Upper lobe of left lung (tissue), 6 donors: Measurements from ENCODE around the gene DYRK1A. TPM values are rescaled to one million over a fixed set of nuclear protein-coding genes. Genes with fewer than 3 reads are reported as not detected.

Experiments
- ATAC-seq, 2 donors: fragments of 200-7000 bp; cut with Tn5 transposase; one replicate each; pipeline ENCODE4 v1.9.1; 2022; ENCODE audit warnings: mild to moderate bottlenecking in 2 of 2, moderate library complexity in 2 of 2; ENCODE audit not compliant: low FRiP score in 2 of 2
- DNase-seq, 2 donors: peaks; one replicate each; pipeline ENCODE4 v3.0.0-alpha.2; 2019 to 2020
- H3K27ac ChIP-seq, 4 donors: fragments of 200-600 bp; sonication (generic); one replicate each; pipeline ENCODE4 v1.5.1; 2016 to 2019
- H3K27me3 ChIP-seq, 4 donors: fragments of 200-600 bp; sonication (generic); one replicate each; pipeline ENCODE4 v1.5.1; 2017 to 2019
- H3K36me3 ChIP-seq, 4 donors: fragments of 200-600 bp; sonication (generic); one replicate each; pipeline ENCODE4 v1.5.1; 2016 to 2019
- H3K4me1 ChIP-seq, 4 donors: fragments of 200-600 bp; sonication (generic); one replicate each; pipeline ENCODE4 v1.5.1; 2018 to 2019
- H3K4me3 ChIP-seq, 4 donors: fragments of 200-600 bp; sonication (generic); one replicate each; pipeline ENCODE4 v1.5.1; 2017 to 2019; ENCODE audit warnings: mild to moderate bottlenecking in 2 of 4, moderate library complexity in 1 of 4
- H3K9me3 ChIP-seq, 4 donors: fragments of 200-600 bp; sonication (generic); one replicate each; pipeline ENCODE4 v1.5.1; 2018 to 2019
- CTCF ChIP-seq, 6 experiments: fragments of 450-650 bp in 4 of 6; fragments of 200-600 bp in 2 of 6; sonication (generic) in 2 of 6; IDR thresholded peaks; one replicate each; pipeline ENCODE4 v1.5.1; 2016 to 2019; ENCODE audit warnings: antibody characterized with exemption in 6 of 6
- EP300 ChIP-seq, 4 donors: sonication (generic); formaldehyde crosslinking; IDR thresholded peaks; one replicate each; pipeline ENCODE4 v1.5.1; 2017; ENCODE audit warnings: antibody characterized with exemption in 4 of 4, control low read depth in 2 of 4
- POLR2A ChIP-seq, 4 donors: fragments of 450-650 bp; IDR thresholded peaks; one replicate each; pipeline ENCODE4 v1.5.1; 2016 to 2017; ENCODE audit warnings: antibody characterized with exemption in 4 of 4, mild to moderate bottlenecking in 2 of 4
- POLR2AphosphoS5 ChIP-seq, 2 donors: sonication (generic); formaldehyde crosslinking; IDR thresholded peaks; one replicate each; pipeline ENCODE4 v1.5.1; 2017; ENCODE audit warnings: antibody characterized with exemption in 2 of 2
- WGBS, 2 donors: methylation state at CpG; one replicate each; pipeline ENCODE4 v1.1.5; 2017 to 2018; 5-methylcytosine and 5-hydroxymethylcytosine counted together
- total RNA-seq, 6 donors: library from RNA; depleted of rRNA in 4 of 6; stranded (reverse); fragments of >200 nt in 4 of 6; gene quantifications; one replicate each; pipeline versions ENCODE4 v1.1.0 to v1.2.1, GENCODE V29; 2016 to 2021
- donor health status: DM: no; HTN: no; CAD: no; lungs with moderate emphysema.
- donor health status: DM: no; HTN: yes; CAD: no; lungs with severe emphysema.

Gene DYRK1A
- total RNA-seq, 6 donors from 2014 or later = 64.1 to 116 (median 83.2) TPM

DNA sequence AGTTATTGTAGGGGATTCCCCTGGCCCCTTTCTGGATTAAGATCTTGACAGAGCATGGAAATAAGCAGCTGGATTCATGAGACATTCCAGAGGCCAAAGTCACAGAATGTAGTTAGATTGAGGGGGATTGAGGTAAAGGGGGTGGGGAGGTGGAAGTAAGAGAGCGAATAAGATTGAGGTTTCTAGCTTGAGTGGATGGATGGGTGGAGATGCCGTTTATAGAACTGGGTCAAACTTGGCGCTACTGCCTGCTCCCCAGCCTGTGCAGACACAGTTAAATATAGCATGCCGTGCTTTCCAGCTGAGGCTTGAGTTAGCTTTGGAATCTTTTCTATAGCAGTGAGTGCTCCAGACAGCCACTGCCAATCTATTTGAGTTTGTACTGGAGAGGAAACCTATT lies 85.7 kb downstream of the DYRK1A start:
- 46 to 57% methylated on average over 4 of the region's 4 CpGs for WGBS, 2 donors
- Histone ChIP-seq H3K4me1 (peaks cover 38 to 73% (median 43%) of the 10 kb centered on the region in 4 donors), H3K9me3 (no peaks in the 10 kb centered on the region), H3K4me3 (no peak overlapping the region), H3K36me3 (no peaks in the 10 kb centered on the region), H3K27ac (peak overlapping the region in 1 of 4 donors; percentile 35), H3K27me3 (no peaks in the 10 kb centered on the region)
- DNase-seq (no peak), ATAC-seq (peak; percentile 53 to 67)
- TF ChIP-seq POLR2A (IDR thresholded peaks at IDR 0.05) = no peak
- no peak for TF ChIP-seq CTCF (IDR thresholded peaks at IDR 0.05)
- no peak for TF ChIP-seq EP300 (IDR thresholded peaks at IDR 0.05)
- no peak for TF ChIP-seq POLR2AphosphoS5 (IDR thresholded peaks at IDR 0.05)

DNA sequence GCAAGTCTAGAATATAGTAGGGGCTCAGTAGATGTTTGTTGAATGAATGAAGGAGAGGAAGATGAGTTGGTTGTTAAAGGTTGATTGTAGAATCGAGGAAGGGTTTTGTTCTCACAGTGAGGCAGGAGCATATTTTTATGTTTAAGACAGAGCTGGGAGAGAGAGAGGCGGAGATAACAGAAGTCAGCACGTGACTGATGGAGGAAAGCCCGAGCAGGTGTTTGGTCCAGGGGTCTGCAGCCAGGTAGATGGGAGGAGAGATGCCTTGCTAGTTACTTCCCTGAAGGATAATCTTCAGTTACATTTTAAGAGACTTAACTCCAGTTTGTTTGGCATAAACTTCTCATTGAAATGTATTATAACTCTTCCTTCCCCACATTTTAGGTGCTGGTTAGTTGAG lies 86.8 kb downstream of the DYRK1A start:
- H3K4me1 ChIP-seq = peaks cover 45 to 76% (median 49%) of the 10 kb centered on the region in 4 donors
- TF ChIP-seq POLR2A (IDR thresholded peaks at IDR 0.05) (no peak), POLR2AphosphoS5 (IDR thresholded peaks at IDR 0.05) (no peak), CTCF (IDR thresholded peaks at IDR 0.05) (no peak), EP300 (IDR thresholded peaks at IDR 0.05) (no peak)
- no peaks in the 10 kb centered on the region for H3K27me3 ChIP-seq
- 79 to 84% methylated on average over 4 of the region's 4 CpGs for WGBS, 2 donors
- no peaks in the 10 kb centered on the region for H3K9me3 ChIP-seq
- H3K27ac ChIP-seq = no peak overlapping the region
- ATAC-seq (no peak), DNase-seq (no peak)
- no peaks in the 10 kb centered on the region for H3K36me3 ChIP-seq
- no peak overlapping the region for H3K4me3 ChIP-seq

DNA sequence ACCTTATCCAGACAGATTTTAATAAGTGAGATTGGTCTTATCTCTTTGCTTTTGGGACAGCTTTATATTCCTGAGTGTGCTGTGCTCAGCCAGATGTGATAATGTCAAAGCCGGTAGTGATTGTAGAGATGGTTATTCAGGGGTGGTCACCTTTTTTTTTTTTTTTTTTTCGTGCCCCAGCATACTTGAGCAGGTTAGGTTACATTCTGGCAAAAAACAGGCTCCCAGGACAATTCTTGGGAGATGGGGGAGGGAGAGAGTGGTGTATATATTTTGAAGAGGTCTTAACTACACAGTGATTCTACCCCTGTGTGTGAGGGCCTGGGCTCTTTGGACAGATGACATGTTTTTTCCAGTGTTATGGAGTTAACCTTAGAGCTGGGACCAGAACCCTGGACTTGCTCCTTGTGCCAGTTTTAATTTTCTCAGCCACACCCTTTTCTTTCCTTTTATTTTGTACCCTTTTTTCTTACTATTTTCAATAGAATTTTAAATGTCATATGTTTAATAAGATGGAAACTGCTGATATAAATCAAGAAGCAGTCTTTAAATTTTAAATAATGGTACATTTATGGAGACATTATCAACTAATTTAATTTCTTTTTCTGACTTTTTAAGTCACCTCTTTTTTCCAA lies 88.4 kb downstream of the DYRK1A start:
- no peak for TF ChIP-seq POLR2A (IDR thresholded peaks at IDR 0.05)
- no peak for TF ChIP-seq POLR2AphosphoS5 (IDR thresholded peaks at IDR 0.05)
- no peak for TF ChIP-seq EP300 (IDR thresholded peaks at IDR 0.05)
- TF ChIP-seq CTCF (IDR thresholded peaks at IDR 0.05) = no peak
- no peaks in the 10 kb centered on the region for H3K9me3 ChIP-seq
- ATAC-seq = no peak
- H3K36me3 ChIP-seq = no peaks in the 10 kb centered on the region
- no peak for DNase-seq
- H3K4me1 ChIP-seq = peaks cover 59 to 88% (median 66%) of the 10 kb centered on the region in 4 donors
- H3K27me3 ChIP-seq = no peaks in the 10 kb centered on the region
- WGBS, 2 donors = 43 to 72% methylated on average over 2 of the region's 2 CpGs
- H3K4me3 ChIP-seq = no peak overlapping the region
- peak overlapping the region in 2 of 4 donors; percentile 0 to 20 for H3K27ac ChIP-seq

DNA sequence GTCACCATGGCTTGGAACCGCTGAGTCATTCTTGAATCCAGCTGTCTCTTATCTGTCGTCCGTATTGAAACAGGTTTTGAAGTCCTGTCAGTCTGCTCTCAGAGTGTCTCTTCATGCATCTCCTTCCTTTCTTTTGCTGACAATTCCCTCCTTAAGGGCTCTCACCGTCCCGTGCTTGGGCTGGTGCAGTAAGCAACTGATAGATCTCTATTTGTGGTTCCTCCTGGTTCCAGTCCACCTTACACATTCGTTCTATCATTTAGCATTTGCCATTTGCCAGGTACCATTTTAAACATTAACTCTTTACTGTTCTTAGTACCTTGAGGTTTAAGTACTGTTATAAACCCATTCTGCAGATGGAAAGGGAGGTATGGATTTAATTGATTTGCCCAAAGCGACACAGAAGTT lies 88.9 kb downstream of the DYRK1A start:
- Histone ChIP-seq H3K4me1 (peaks cover 64 to 88% (median 67%) of the 10 kb centered on the region in 4 donors), H3K36me3 (no peaks in the 10 kb centered on the region), H3K27ac (peak overlapping the region in 2 of 4 donors; percentile 0 to 20), H3K9me3 (no peaks in the 10 kb centered on the region), H3K4me3 (no peak overlapping the region), H3K27me3 (no peaks in the 10 kb centered on the region)
- 36 to 56% methylated on average over 7 of the region's 7 CpGs for whole genome bisulfite sequencing, 2 donors
- DNase-seq (no peak), ATAC-seq (no peak)
- no peak for TF ChIP-seq POLR2AphosphoS5 (IDR thresholded peaks at IDR 0.05)
- TF ChIP-seq CTCF (IDR thresholded peaks at IDR 0.05) = no peak
- TF ChIP-seq POLR2A (IDR thresholded peaks at IDR 0.05) = no peak
- no peak for TF ChIP-seq EP300 (IDR thresholded peaks at IDR 0.05)
